CD4-positive, alpha-beta T cell treated with Interleukin-15 for 1 hour (primary cell): ENCODE measurements around the gene DTX2.
"Not testable (repeated sequence)": the region's sequence is repeated elsewhere in the genome, so short reads cannot be mapped to it uniquely, and the experiment has no call there.

Experiments
- DNase-seq: peaks from one replicate; pipeline ENCODE4 v3.0.0-alpha.2; 2020

The DTX2 gene

DNA sequence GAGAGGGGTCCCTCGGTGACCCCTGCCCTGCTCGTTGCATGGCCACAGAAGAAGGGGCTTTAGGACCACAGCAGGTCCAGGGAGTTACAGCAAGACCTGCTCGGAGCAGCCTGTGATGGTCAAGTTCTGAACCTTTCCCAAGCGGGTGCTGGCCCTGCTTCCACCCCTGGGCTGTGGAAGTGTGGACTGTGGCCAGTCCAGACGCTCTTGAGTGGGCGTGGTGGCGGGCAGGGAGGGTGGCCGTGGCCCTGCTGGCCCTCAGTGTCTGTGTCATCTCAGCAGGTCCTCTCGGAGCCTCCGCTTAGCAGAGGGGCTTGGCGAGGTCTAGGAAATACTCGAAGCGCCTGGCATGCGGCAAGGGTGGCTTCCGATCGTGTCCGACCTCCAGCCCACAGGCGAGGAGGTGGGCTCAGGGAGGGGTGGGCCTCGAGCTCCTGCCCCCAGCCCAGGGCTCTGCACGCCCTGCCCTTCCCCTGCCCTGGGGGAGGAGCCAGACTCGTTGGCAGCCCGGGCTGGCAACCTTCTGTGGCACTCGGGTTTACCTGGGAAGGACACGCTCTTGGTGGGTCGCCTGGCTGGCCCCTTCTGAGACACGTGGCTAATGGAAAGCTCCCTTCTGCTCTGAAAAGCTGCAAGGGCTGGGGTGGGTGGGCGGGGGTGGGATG lies 36.5 kb downstream of the DTX2 start:
- not testable (repeated sequence) for DNase-seq

DNA sequence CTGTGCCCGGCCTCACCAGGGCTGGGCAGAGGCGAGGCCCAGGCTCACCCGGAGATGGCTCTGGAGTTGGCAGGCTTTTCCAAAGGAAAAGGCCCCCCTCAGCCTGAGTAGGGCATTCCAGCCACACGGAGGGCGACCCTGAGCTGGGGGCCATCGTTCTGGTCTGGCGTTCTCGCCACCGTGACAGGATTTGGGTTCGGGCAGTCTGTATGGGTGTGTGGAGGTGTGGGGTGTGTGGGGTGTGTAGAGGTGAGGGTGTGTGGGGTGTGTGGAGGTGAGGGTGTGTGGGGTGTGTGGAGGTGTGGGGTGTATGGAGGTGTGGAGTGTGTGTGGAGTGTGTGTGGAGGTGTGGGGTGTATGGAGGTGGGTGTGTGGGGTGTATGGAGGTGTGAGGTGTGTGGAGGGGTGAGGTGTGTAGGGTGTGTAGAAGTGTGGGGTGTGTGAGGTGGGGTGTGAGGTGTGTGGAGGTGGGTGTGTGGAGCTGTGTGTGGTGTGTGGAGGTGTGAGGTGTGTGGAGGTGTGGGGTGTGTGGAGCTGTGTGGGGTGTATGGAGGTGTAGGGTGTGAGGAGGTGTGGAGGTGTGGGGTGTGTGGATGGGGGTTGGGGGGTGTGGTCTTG lies 37.2 kb downstream of the DTX2 start:
- not testable (repeated sequence) for DNase-seq

- DNase-seq: not testable (repeated sequence)
Measured at GRCh38 chr7:76499201-76499923, 37.9 kb downstream of the DTX2 start.

- DNase-seq: not testable (repeated sequence)
Measured at GRCh38 chr7:76499924-76500241, 38.4 kb downstream of the DTX2 start.

DNA sequence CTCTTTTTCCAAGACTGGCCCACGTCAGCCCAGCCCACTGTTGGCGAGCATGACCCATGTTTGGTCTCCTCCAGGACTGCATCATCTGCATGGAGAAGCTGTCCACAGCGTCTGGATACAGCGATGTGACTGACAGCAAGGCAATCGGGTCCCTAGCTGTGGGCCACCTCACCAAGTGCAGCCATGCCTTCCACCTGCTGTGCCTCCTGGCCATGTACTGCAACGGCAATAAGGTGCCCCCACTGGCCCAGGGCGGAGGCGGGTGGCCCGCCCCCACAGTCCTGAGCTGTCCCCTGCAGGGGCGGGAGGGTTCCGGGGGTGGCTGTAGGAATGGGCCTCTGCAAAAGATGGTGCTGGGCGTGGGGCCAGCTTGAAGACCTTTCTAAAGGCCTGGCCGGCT lies 40.7 kb downstream of the DTX2 start:
- DNase-seq: not testable (repeated sequence)

DNA sequence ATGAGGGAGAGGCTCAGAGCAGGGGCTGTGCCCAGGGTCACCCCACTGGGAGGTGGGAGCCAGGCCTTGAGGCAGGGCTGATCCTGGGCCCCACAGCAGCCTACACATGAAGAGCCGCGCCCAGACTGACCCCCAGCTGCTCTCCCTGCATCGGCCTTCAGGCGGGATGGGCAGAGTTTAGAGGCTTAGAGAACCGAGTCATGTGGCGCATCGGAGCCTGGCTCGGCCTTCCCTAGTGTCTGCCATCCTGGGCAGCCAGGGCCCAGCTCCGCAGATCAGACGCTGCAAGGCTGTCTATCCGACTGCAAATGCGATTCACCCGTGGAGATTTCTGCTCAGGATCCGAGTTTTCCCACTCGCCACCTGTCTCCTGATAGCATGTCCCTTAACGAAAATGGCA lies 41.3 kb downstream of the DTX2 start:
- DNase-seq: not testable (repeated sequence)

DNA sequence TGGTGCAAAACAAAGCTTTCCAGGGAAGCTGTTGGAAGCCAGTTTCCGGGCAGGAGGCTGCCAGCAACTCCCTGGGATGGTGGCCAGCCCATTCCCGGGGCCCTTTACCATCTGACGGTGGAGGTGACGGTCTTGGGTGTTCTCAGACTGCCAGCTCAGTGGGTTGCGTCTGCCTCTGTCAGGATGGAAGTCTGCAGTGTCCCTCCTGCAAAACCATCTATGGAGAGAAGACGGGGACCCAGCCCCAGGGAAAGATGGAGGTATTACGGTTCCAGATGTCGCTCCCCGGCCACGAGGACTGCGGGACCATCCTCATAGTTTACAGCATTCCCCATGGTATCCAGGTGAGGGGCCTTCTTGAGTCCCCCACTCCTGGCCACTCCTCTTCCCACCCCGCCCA lies 41.7 kb downstream of the DTX2 start:
- DNase-seq: not testable (repeated sequence)

DNA sequence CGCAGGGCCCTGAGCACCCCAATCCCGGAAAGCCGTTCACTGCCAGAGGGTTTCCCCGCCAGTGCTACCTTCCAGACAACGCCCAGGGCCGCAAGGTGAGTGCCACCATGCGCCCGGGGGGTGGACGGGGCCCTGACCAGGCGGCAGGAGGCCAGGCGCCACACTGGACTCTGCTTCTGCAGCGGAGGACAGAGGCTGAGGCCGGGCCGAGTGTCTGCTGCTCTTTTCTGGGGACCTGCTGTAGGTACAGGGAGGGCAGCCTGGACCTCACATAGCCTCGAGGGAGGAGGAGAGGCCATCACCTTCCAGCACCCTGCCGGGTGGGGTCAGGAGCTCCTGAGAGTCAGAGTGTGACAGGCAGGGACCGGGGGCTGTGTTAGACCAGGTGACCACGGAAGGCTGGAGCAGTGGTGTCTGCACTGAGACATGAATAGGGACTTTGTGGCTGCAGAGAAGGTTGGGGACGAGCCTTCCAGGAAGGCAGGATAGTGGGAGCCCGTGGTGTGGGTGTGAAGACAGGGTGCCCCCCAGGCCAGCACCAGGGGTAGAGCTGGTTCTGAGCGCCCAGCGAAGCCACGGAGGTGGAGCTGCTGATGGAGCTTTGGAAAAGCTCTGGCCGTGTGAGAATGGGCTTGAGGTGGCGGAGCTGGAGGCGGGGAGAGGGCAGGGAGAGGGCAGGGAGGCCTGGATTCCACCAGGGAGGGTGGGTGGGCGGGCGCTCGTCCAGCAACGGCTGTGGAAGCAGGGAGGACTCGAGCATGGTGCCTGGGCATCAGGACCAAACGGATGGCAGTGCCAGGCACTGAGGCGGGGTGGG lies 43.0 kb downstream of the DTX2 start:
- DNase-seq: not testable (repeated sequence)

DNA sequence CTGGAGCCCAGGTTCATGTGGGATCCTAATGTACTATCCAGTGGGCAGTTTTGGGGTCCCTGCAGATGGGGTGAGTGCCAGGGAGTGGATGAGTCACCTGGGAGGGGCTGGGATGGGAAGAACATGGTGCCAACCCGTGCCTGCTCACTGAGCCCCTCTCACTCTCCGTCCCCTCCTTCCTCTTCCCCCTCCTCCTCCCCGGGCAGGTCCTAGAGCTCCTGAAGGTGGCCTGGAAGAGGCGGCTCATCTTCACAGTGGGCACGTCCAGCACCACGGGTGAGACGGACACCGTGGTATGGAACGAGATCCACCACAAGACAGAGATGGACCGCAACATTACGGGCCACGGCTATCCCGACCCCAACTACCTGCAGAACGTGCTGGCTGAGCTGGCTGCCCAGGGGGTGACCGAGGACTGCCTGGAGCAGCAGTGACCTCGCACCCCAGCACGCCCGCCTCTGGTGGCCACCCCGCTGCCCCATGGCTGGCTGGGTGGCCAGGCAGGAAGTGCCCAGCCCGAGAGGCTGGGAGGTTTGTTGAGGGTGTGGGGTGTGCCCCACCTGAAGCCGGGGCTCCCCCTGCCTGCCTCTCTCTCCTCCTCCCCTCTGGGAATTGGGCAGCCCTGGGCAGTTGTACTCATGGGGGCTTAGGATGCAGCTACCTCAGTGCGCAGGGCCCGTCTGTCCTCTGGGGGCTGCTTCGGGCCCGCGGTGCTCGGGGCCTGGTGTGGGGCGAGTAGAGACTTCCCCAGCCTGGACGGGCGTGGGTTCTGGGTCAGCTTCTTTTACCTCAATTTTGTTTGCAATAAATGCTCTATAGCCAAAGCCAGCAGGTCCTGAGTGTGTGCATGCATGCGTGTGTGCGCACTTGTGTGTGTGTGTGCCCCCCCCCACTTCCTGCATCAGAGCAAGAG lies 43.9 kb downstream of the DTX2 start:
- DNase-seq: no peak

GRCh38 chr7:76506081-76506440 lies 44.6 kb downstream of the DTX2 start:
- DNase-seq: no peak

- not testable (repeated sequence) for DNase-seq
Measured at GRCh38 chr7:76506643-76507042, 45.1 kb downstream of the DTX2 start.

DNA sequence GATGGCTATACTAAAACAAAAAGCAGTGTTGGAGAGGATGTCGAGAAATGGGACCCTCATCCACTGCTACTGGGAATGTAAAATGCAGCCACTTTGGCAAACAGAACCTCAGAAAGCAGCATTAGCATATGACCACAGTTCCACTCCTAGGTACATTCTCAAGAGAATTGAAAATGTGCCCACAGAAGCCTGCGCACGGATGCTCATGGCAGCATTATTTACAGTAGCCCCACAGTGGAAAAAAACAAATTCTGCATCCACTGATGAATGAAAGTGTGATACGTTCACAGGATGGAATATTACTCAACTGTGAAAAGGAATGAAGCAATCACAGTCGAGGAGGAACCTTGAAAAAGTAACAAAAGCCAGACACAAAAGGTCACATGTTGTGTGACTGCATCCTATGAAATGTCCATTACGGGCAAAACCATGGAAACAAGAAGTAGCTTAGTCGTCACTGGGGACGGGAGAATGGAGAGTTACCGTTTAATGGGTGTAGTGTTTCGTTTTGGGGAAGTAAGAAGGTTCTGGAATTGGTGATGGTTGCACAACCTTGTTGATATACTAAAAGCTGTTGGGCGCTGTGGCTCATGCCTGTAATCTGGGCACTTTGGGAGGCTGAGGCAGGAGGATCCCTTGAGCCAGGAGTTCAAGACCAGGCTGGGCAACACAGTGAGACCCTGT lies 46.4 kb downstream of the DTX2 start:
- DNase-seq: peak; percentile 70

GRCh38 chr7:76509931-76510877 lies 48.7 kb downstream of the DTX2 start, which contains the start of gene UPK3B:
Gene UPK3B, plus strand, starts transcription at chr7:76510552. Its CDS starts 101 bp downstream, at chr7:76510653.
- DNase-seq: peak; percentile 17

GRCh38 chr7:76511200-76511910 lies 49.8 kb downstream of the DTX2 start:
- DNase-seq: peak; percentile 11

DNA sequence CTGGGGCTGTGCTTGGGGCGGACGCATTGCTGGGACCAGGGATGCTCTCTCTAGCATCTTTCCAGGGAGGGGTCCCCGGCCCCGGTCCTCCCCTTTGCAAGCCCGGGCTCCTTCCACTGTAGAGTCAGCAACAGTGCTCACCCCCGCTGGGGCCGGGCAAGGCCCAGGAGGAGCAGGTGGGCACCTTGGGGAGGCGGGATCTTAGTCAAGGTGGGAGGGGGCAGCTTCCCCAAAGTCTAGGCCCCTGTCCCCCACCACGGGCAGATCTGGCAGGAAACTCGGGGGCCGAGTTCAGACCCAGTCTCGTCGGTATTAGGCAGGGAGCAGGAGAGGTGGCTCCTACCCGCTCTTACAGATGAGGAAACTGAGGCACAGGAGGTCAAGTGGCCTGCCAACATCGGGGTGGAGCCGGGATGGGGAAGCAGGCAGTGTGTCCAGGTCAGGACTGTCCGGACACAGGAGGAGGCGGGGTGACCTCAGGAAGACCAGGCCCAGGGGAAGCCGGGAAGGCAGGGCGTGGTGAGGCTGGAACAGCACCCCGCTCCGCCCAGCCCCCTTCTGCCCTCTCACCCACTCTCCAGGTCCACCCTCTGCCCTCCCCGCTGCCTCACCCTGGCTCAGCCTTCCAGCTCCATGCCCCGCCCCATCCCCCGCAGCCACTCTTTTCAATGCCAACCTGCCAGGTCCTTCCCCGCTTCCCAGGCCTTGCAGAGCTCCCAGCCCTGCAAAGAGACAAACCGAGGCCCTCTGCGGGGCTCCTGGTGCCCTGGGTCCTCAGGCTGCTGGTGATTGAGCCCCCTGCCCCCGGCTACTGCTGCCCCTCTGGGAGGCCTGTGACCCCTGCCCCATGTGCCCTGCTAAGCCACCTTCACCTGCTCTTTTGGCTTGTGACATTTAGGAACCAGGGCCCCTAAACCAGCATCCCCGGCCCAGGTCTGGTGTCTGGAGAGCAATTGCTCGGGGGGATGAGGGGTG lies 50.7 kb downstream of the DTX2 start:
- not testable (repeated sequence) for DNase-seq

- peak; percentile 15 for DNase-seq
Measured at GRCh38 chr7:76512941-76513816, 51.7 kb downstream of the DTX2 start.
